Naive B cell (primary cell): Measurements from ENCODE around the gene R3HDML. TPM values are rescaled to one million over a fixed set of nuclear protein-coding genes. Genes with fewer than 3 reads are reported as not detected.
A peak's percentile ranks its signal among the peaks of the same experiment; 100 is the strongest.
"Not testable (repeated sequence)": the region's sequence is repeated elsewhere in the genome, so short reads cannot be mapped to it uniquely, and the experiment has no call there.

Experiments used
- ATAC-seq, 2 donors: fragments of 150-1000 bp; cut with Tn5 transposase; 2 replicates each; pipeline ENCODE4 v1.10.0; 2021; ENCODE audit warnings: low read depth in 2 of 2, mild to moderate bottlenecking in 2 of 2, moderate library complexity in 2 of 2
- DNase-seq: peaks from one replicate; pipeline ENCODE4 v3.0.0; 2022
- H3K27ac Mint-ChIP-seq, 6 donors: one replicate each; pipeline ENCODE4 v1.8.0; 2020 to 2022; ENCODE audit warnings: mild to moderate bottlenecking in 6 of 6, mixed read lengths in 6 of 6, moderate library complexity in 5 of 6, inconsistent platforms in 2 of 6
- H3K27me3 Mint-ChIP-seq, 3 donors: one replicate each; pipeline ENCODE4 v1.8.0; 2021 to 2022; ENCODE audit warnings: mixed read lengths in 3 of 3, mild to moderate bottlenecking in 1 of 3
- H3K36me3 Mint-ChIP-seq, 2 donors: one replicate each; pipeline ENCODE4 v1.8.0; 2020 to 2022; ENCODE audit warnings: mixed read lengths in 2 of 2, inconsistent platforms in 1 of 2, mild to moderate bottlenecking in 1 of 2
- H3K4me1 Mint-ChIP-seq, 3 donors: one replicate each; pipeline ENCODE4 v1.8.0; 2020 to 2022; ENCODE audit warnings: mixed read lengths in 3 of 3, inconsistent platforms in 1 of 3, mild to moderate bottlenecking in 1 of 3, moderate library complexity in 1 of 3
- H3K4me3 Mint-ChIP-seq, 8 donors: one replicate each; pipeline ENCODE4 v1.8.0; 2020 to 2022; ENCODE audit warnings: mild to moderate bottlenecking in 8 of 8, mixed read lengths in 8 of 8, moderate library complexity in 8 of 8, inconsistent platforms in 2 of 8
- H3K9me3 Mint-ChIP-seq, 7 donors: one replicate each; pipeline ENCODE4 v1.8.0; 2020 to 2022; ENCODE audit warnings: mixed read lengths in 7 of 7, mild to moderate bottlenecking in 5 of 7, inconsistent platforms in 2 of 7, moderate library complexity in 1 of 7
- polyA plus RNA-seq, 6 donors: library from polyadenylated mRNA; unstranded; fragments of 300-500 nt; fragmentation: Illumina TruSeq; gene quantifications; one replicate each; pipeline ENCODE4 v1.2.3, GENCODE V29; 2021; ENCODE audit warnings: low read depth in 6 of 6

R3HDML gene, protein sequence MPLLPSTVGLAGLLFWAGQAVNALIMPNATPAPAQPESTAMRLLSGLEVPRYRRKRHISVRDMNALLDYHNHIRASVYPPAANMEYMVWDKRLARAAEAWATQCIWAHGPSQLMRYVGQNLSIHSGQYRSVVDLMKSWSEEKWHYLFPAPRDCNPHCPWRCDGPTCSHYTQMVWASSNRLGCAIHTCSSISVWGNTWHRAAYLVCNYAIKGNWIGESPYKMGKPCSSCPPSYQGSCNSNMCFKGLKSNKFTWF
- polyA plus RNA-seq = not detected

DNA sequence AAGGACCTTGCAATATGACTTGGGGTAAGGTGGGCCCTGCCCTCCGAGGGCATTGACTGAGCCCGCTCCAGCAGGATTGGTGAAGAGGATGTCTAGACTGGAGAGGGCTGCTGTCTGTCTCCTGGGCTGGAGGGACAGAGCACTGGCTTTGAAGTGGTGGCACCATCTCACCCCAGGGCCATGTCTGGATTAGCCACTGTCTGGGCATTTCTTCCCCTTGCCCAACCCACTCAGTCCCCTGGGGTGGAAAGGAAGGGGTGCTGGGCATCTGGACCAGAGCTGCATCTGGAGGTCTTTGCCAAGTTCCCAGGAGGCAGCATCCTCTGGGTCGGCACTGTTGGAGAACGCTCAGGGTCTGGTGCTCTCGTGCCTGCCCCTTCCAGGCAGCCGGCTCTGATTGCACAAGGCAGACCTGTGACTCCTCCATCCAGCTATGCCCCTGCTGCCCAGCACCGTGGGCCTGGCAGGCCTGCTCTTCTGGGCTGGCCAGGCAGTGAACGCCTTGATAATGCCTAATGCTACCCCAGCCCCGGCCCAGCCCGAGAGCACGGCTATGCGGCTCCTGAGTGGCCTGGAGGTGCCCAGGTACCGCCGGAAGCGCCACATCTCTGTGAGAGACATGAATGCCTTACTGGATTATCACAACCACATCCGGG lies at the start of gene R3HDML:
Gene R3HDML, plus strand, starts transcription at position 319 of the 656 bp plus-strand sequence. Its CDS starts 115 bp downstream, at position 434.
- Mint-ChIP-seq H3K36me3 (no peaks in the 10 kb centered on the region), H3K4me1 (no peaks in the 10 kb centered on the region), H3K27me3 (peaks cover 25 to 35% (median 35%) of the 10 kb centered on the region in 3 donors), H3K4me3 (no peak within 1 kb of the TSS), H3K27ac (peak within 1 kb of the TSS in 1 of 6 donors; percentile 84), H3K9me3 (no peaks in the 10 kb centered on the region)
- no peak for ATAC-seq
- no peak for DNase-seq

- H3K27me3 Mint-ChIP-seq = no peaks in the 10 kb centered on the region
- peaks cover 0 to 6% (median 3%) of the 10 kb centered on the region in 7 donors for H3K9me3 Mint-ChIP-seq
- no peak overlapping the region for H3K27ac Mint-ChIP-seq
- no peak overlapping the region for H3K4me3 Mint-ChIP-seq
- peaks cover 16 to 21% of the 10 kb centered on the region in 2 donors for H3K36me3 Mint-ChIP-seq
- DNase-seq (no peak), ATAC-seq (no peak)
- H3K4me1 Mint-ChIP-seq = peaks cover 0 to 4% (median 0%) of the 10 kb centered on the region in 3 donors
Observed at GRCh38 chr20:44287272-44288097, 49.4 kb upstream of the R3HDML start.

DNA sequence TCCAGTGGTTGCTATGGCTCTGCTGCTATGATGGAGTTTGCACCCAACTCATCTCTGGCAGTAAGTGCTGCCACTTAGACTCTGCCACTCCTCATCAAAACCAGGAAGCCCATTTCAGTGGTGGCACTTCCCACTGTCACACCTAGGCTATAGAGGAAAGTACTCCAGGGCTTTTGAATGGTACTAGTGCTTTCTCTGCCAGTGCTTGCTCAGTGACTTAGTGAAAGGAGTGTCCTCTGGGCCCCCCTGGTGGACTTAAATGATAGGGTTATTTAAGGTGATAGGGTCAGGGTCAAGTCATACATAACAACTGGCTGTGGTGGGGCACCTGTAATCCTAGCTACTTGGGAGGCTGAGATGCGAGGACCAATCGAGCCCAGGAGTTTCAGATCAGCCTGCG lies 48.6 kb upstream of the R3HDML start:
- H3K36me3 Mint-ChIP-seq = peaks cover 16 to 19% of the 10 kb centered on the region in 2 donors
- peaks cover 0 to 5% (median 0%) of the 10 kb centered on the region in 3 donors for H3K4me1 Mint-ChIP-seq
- no peak for ATAC-seq
- no peak for DNase-seq
- peaks cover 0 to 6% (median 3%) of the 10 kb centered on the region in 7 donors for H3K9me3 Mint-ChIP-seq
- no peak overlapping the region for H3K27ac Mint-ChIP-seq
- no peak overlapping the region for H3K4me3 Mint-ChIP-seq
- no peaks in the 10 kb centered on the region for H3K27me3 Mint-ChIP-seq

DNA sequence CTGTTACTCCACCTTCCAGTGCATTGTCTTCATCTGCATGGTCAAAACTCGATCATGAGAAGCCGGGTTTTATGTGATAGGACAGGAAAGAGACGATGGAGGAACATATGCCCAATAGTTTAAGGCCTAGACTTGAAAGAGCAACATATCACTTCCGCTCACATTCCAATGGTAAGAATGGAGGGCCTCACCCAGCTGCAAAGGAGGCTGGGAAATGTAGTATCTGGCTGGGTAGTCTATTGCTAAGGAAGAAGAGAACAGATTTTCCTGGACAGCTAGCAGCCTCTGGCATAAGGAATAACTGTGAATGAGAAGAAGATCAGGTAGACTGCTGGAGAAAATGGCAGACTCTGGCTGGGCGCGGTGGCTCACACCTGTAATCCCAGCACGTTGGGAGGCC lies 45.1 kb upstream of the R3HDML start:
- peaks cover 0 to 6% (median 3%) of the 10 kb centered on the region in 7 donors for H3K9me3 Mint-ChIP-seq
- ATAC-seq (no peak), DNase-seq (no peak)
- peaks cover 16 to 18% of the 10 kb centered on the region in 2 donors for H3K36me3 Mint-ChIP-seq
- no peaks in the 10 kb centered on the region for H3K27me3 Mint-ChIP-seq
- no peak overlapping the region for H3K4me3 Mint-ChIP-seq
- H3K4me1 Mint-ChIP-seq = peaks cover 0 to 7% (median 3%) of the 10 kb centered on the region in 3 donors
- no peak overlapping the region for H3K27ac Mint-ChIP-seq

GRCh38 chr20:44296011-44296410 lies 40.8 kb upstream of the R3HDML start:
- no peaks in the 10 kb centered on the region for H3K27me3 Mint-ChIP-seq
- ATAC-seq (no peak), DNase-seq (no peak)
- H3K27ac Mint-ChIP-seq = peak overlapping the region in 1 of 6 donors; percentile 63
- peaks cover 0 to 2% (median 0%) of the 10 kb centered on the region in 7 donors for H3K9me3 Mint-ChIP-seq
- peak overlapping the region in 1 of 8 donors; percentile 61 for H3K4me3 Mint-ChIP-seq
- H3K4me1 Mint-ChIP-seq = peaks cover 0 to 9% (median 3%) of the 10 kb centered on the region in 3 donors
- peaks cover 8 to 12% of the 10 kb centered on the region in 2 donors for H3K36me3 Mint-ChIP-seq

DNA sequence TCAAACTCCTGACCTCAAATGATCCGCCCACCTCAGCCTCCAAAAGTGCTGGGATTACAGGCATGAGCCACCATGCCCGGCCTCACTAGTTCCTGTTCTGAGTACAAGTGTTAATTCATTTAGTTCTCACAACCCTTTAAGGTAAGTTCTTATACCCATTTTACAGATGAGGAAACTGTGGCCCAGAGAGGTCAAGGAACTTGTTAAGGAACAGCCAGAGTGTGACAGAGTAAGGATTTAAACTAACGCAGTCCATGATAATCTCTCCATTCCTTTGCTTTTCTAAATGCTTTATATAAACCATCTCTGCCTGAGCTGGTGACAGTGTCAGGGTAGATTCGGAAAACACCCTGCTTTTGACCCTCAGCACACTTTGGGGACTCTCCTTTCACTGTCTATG lies 39.1 kb upstream of the R3HDML start:
- ATAC-seq (no peak), DNase-seq (no peak)
- peaks cover 0 to 2% (median 0%) of the 10 kb centered on the region in 7 donors for H3K9me3 Mint-ChIP-seq
- no peak overlapping the region for H3K4me3 Mint-ChIP-seq
- no peak overlapping the region for H3K27ac Mint-ChIP-seq
- peaks cover 0 to 6% of the 10 kb centered on the region in 2 donors for H3K36me3 Mint-ChIP-seq
- peaks cover 0 to 7% (median 5%) of the 10 kb centered on the region in 3 donors for H3K4me1 Mint-ChIP-seq
- no peaks in the 10 kb centered on the region for H3K27me3 Mint-ChIP-seq

GRCh38 chr20:44299011-44299535 lies 37.8 kb upstream of the R3HDML start:
- ATAC-seq, H3K4me1 Mint-ChIP-seq, H3K27ac Mint-ChIP-seq, H3K4me3 Mint-ChIP-seq, H3K27me3 Mint-ChIP-seq, DNase-seq, H3K36me3 Mint-ChIP-seq, H3K9me3 Mint-ChIP-seq: not testable (repeated sequence)

- H3K4me1 Mint-ChIP-seq = peaks cover 0 to 4% (median 2%) of the 10 kb centered on the region in 3 donors
- H3K4me3 Mint-ChIP-seq = no peak overlapping the region
- no peaks in the 10 kb centered on the region for H3K27me3 Mint-ChIP-seq
- ATAC-seq (no peak), DNase-seq (no peak)
- no peak overlapping the region for H3K27ac Mint-ChIP-seq
- H3K9me3 Mint-ChIP-seq = peaks cover 0 to 2% (median 0%) of the 10 kb centered on the region in 7 donors
- peaks cover 0 to 6% of the 10 kb centered on the region in 2 donors for H3K36me3 Mint-ChIP-seq
Observed at GRCh38 chr20:44301285-44301684, 35.6 kb upstream of the R3HDML start.

- Mint-ChIP-seq H3K36me3 (peaks cover 0 to 6% of the 10 kb centered on the region in 2 donors), H3K4me3 (no peak overlapping the region), H3K9me3 (peaks cover 0 to 2% (median 0%) of the 10 kb centered on the region in 7 donors), H3K27me3 (no peaks in the 10 kb centered on the region), H3K4me1 (peaks cover 2 to 6% (median 4%) of the 10 kb centered on the region in 3 donors), H3K27ac (peak overlapping the region in 1 of 6 donors; percentile 52)
- DNase-seq (no peak), ATAC-seq (no peak)
Observed at GRCh38 chr20:44302026-44302669, 34.7 kb upstream of the R3HDML start.

- no peaks in the 10 kb centered on the region for H3K27me3 Mint-ChIP-seq
- no peak overlapping the region for H3K4me3 Mint-ChIP-seq
- H3K36me3 Mint-ChIP-seq = peaks cover 0 to 6% of the 10 kb centered on the region in 2 donors
- DNase-seq (no peak), ATAC-seq (no peak)
- H3K27ac Mint-ChIP-seq = peak overlapping the region in 1 of 6 donors; percentile 26
- peaks cover 0 to 2% (median 0%) of the 10 kb centered on the region in 7 donors for H3K9me3 Mint-ChIP-seq
- H3K4me1 Mint-ChIP-seq = peaks cover 2 to 6% (median 4%) of the 10 kb centered on the region in 3 donors
Observed at GRCh38 chr20:44302736-44303135, 34.1 kb upstream of the R3HDML start.

GRCh38 chr20:44304383-44304782 lies 32.5 kb upstream of the R3HDML start:
- Mint-ChIP-seq H3K9me3 (peaks cover 0 to 2% (median 0%) of the 10 kb centered on the region in 7 donors), H3K4me1 (peaks cover 2 to 8% (median 7%) of the 10 kb centered on the region in 3 donors), H3K36me3 (peaks cover 0 to 6% of the 10 kb centered on the region in 2 donors), H3K27me3 (no peaks in the 10 kb centered on the region), H3K4me3 (no peak overlapping the region), H3K27ac (no peak overlapping the region)
- ATAC-seq = no peak
- DNase-seq = no peak

- Mint-ChIP-seq H3K9me3 (no peaks in the 10 kb centered on the region), H3K27ac (no peak overlapping the region), H3K4me1 (peaks cover 7 to 27% (median 20%) of the 10 kb centered on the region in 3 donors), H3K4me3 (peak overlapping the region in 2 of 8 donors; percentile 58 to 61), H3K36me3 (peaks cover 0 to 2% of the 10 kb centered on the region in 2 donors), H3K27me3 (no peaks in the 10 kb centered on the region)
- ATAC-seq (no peak), DNase-seq (no peak)
Observed at GRCh38 chr20:44306927-44307326, 29.9 kb upstream of the R3HDML start.
